Medulla oblongata (tissue), 1 donor: ENCODE measurements around the gene SHKBP1.
"Not testable (repeated sequence)": the region's sequence is repeated elsewhere in the genome, so short reads cannot be mapped to it uniquely, and the experiment has no call there.

Experiments used
- DNase-seq: peaks from one replicate; pipeline ENCODE4 v3.0.0-alpha.2; 2015; ENCODE audit errors: extremely low spot score

Gene SHKBP1

DNA sequence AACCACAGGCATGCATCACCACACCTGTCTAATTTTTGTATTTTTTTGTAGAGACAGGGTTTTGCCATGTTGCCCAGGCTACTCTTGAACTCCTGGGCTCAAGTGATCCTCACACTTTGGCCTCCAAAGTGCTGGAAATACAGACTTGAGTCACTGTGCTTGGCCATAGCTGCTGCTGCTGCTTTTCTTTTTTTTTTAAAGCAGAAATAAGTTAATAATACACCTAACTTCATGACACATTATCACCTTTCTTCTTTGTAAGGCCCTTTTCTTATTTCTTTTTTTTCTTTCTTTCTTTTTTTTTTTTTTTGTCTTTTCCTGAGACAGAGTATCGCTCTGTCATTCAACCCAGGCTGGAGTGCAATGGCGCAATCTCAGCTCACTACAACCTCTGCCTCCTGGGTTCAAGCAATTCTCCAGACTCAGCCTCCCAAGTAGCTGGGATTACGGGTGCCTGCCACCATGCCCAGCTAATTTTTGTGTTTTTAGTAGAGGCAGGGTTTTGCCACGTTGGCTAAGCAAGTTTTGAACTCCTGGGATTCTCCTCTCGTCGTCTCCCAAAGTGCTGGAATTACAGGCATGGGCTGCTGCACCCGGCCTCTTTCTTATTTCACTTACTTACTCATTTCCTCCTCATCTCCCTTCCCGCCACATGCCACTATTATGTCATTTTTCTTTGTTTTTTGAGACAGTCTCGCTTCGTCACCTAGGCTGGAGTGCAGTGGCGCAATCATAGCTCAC lies 8.7 kb downstream of the SHKBP1 start:
- DNase-seq: no peak

DNA sequence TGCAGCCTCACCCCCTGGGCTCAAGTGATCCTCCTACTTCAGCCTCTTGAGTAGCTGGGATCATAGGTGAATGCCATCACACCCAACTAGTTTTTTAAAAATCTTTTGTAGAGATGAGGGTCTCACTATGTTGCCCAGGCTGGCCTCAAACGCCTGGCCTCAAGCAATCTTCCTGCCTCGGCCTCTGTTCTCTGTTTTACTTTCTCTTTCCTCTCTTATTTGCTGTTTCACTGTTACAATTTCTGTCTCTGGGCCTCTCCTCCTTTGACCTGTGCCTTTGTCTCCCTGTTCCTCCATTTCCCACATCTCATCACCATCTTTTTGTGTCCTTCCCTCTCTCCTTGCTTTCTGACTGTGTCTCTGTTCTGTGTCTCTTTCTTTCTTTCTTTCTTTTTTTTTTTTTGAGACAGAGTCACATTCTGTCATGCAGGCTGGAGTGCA lies 9.3 kb downstream of the SHKBP1 start:
- no peak for DNase-seq

DNA sequence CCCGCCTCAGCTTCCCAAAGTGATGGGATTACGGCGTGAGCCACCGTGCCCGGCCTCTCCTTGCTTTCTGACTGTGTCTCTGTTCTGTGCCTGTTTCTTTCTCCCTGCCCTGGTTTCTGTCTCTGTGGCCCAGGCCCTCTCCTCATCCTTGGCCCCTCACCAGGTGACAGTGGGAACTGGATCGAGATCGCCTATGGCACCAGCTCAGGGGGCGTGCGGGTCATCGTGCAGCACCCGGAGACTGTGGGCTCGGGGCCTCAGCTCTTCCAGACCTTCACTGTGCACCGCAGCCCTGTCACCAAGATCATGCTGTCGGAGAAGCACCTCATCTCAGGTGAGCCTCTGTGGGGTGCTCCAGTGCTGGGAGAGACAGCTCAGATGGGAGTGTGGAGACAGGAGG lies 9.9 kb downstream of the SHKBP1 start:
- no peak for DNase-seq

DNA sequence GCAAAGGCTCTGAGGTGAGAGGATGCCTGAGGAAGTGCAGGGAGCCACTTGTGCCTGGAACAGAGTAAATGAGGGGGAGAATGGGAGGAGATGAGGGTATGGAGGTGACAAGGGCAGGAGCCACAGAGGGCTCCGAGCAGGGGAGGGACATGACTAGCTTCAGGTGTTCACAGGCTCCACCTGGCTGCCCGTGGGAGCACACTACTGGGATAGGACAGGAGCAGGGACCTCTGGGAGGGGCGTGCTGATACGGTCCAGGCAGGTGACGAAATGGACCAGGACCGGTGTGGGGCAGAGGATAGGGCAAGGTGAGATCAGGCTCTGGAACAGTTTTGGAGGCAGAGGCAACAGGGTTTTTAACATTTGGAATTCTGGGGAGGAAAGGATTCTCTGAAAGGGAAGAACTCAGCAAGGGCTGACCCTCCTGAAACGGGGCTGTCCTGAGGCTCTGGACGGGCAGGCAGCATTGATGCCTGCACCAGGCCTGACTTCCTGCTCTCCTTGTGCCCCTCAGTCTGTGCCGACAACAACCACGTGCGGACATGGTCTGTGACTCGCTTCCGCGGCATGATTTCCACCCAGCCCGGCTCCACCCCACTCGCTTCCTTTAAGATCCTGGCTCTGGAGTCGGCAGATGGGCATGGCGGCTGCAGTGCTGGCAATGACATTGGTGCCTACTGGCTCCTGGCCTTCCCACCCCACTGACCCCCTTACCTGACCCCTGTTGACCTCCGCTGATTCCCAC lies 11.6 kb downstream of the SHKBP1 start:
- DNase-seq: no peak

DNA sequence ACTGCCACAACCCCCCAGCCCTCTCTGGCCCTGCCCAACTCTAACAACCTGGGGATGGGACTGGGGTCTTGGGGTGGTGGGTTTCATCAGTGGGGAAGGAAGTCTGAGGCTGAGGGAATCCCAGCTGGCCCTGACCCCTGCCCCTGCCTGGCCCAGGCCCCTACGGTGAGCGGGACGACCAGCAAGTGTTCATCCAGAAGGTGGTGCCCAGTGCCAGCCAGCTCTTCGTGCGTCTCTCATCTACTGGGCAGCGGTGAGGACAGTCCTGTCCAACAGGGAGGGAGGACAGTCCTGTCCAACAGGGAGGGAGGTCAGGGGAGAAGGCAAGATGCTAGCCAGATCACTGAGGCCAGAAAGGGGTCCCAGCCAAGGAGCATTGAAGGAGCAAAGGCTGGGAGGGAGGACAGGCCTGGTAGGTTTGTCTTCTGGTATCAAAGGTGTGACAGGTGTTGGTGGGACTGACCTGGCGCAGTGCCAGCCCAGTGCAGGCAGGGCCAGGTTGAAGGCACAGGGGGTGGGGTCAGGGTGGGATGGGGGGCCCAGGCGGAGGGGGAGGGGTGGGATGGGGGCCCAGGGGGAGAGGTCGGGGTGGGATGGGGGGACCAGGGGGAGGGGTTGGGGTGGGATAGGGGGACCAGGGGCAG lies 12.4 kb downstream of the SHKBP1 start:
- no peak for DNase-seq

DNA sequence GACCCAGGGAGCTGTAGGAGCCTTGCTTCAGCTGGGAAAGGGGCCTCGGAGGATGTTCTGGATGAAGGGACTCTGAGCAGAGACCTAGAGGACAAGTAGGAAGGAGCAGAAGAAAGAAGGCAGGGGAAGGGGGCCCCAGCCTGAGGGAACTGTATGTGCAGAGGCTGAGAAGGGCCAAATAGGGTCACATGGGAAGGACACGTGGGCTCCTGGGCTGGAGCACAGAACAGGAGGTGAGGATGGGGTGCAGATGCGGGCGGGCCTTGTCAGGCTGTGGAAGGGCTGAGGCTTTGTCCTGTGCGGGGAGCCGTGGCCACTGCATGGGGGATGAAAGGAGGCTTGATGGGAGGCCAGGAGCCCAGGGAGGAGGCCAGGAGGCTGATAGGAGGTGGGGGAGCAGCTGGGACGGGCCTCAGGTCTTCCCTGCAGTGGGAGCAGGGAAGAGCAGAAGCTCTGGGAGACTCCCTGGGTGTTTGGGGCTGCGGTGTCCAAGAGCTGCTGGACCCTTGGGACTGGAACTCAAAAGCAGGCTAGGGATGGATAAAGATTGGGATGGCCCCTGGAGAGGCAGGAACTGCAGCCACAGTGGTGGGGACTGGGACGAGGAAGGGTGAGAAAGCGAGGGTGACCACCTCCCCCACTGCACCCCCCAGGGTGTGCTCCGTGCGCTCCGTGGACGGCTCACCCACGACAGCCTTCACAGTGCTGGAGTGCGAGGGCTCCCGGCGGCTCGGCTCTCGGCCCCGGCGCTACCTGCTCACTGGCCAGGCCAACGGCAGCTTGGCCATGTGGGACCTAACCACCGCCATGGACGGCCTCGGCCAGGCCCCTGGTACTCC lies 13.1 kb downstream of the SHKBP1 start:
- no peak for DNase-seq

DNA sequence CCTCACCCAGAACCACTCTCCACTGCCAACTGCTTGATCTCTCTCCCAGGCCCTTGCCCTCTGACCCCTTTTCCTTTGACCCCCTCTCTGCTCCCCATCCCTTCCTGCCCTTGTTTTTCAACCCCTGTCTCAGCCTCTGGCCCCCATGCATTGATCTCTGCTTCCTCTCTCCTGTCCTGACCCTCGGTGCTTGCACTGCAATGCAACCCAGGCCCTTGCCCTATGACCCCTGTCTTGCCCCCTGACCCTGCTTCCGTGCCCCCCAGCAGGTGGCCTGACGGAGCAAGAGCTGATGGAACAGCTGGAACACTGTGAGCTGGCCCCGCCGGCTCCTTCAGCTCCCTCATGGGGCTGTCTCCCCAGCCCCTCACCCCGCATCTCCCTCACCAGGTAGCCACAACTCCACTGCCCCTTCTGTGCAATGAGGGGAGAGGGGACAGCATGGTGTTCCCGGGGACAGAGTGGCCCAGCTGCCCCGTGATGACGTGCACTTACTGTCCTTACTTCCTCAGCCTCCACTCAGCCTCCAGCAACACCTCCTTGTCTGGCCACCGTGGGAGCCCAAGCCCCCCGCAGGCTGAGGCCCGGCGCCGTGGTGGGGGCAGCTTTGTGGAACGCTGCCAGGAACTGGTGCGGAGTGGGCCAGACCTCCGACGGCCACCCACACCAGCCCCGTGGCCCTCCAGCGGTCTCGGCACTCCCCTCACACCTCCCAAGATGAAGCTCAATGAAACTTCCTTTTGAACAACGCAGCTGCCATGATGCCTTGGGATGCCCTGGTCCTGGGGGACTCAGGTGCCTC lies 14.0 kb downstream of the SHKBP1 start:
- no peak for DNase-seq

DNA sequence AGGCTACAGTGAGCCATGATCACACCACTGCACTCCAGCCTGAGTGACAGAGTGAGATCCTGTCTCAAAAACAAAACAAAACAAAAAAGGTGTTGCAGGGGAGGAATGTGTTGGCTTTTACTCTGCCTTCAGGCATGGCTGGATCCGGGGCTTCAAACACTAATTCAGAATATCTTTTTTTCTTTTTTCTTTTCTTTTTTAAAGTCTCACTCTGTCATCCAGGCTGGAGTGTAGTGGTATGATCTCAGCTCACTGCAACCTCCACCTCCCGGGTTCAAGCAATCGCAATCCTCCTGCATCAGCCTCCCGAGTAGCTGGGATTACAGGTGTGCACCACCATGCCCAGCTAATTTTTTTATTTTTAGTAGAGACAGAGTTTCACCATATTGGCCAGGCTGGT lies 15.1 kb downstream of the SHKBP1 start:
- not testable (repeated sequence) for DNase-seq

DNA sequence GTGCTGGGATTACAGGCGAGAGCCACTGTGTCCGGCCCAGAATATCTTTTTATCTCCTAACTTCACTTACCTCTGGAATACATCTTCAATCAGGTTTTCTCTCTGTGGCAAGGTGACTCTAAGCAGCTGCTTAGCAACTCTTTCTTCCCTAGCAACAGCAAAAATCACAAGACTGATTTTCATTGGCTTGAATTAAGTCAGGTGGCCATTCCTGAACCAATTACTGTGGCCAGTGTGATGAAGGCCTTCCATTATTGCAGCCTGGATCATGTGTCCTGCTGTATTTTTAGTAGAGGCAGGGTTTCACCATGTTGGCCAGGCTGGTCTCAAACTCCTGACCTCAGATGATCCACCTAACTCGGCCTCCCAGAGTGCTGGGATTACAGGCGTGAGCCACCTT lies 15.5 kb downstream of the SHKBP1 start:
- DNase-seq: no peak

DNA sequence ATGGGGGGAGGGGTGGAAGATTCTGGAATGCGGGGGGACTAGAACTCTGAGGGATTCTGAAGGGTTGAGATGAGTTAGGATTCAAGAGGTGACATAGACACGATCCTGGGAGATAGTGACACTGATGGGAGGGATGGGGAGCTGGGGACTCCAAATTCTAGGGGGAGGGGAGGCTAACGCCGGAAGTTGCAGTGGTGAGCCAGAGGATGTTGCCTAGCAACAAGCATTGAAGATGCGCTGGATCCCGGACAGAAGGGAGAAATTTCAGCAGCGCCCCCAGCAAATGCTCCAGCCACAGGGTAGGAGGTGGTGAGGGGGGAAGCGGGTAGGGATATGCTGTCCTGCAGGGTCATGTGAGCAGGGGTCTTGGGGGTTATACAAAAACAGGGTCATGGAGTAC lies 17.6 kb downstream of the SHKBP1 start:
- no peak for DNase-seq

DNA sequence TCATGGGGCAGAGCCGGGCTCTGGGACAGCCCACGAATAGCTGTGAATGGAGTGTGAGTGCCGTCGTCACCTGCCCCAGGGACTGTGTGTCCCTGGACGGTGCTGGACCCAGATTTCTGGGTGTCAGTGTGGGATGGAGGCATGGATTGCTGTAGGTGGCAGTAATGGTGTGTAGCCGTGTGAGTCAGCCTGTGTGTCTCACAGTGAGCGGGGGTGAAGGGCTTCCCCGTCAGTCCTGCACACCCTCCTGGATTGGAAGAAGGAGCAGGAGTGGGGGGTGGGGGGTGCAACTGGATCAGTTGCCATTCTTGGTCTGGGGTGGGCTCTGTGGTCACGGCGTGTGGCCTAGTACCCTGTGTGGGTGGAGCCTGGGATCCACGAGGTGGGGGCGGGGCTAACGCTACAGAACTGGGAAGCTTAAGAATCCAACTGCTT lies 18.0 kb downstream of the SHKBP1 start:
- DNase-seq: no peak

DNA sequence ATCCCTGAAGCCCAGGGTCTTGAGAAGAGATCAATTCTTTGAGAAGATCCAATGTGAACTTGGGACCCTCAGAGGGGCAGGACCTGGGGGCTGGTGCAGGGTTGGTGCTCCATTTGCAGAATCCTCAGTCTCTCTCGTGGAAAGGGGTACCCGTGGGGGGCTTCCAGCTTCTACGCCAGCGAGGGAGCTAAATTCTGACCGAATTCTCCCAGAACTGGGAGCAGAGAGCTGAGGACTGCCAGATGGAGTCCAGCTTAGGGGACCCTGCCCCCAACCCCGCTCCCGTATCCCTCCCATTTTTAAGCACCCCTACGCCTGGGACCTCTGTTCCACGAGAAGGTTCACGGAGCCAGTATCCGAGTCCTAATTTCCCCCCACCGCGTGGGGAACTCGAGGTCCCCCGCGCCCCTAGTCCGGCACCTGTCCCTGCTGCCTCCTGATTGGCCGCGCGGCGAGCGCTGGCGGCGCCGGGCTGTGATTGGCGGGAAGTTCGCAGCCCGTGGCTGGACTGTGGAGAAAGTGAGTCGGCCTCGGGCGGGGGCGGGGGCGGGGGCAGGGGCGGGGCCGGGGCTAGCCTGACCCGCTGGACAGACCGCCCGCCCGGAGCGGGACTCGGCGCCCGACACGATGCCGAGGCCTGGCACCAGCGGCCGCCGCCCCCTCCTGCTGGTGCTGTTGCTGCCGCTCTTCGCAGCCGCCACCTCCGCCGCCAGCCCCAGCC lies 20.1 kb downstream of the SHKBP1 start:
- no peak for DNase-seq

DNA sequence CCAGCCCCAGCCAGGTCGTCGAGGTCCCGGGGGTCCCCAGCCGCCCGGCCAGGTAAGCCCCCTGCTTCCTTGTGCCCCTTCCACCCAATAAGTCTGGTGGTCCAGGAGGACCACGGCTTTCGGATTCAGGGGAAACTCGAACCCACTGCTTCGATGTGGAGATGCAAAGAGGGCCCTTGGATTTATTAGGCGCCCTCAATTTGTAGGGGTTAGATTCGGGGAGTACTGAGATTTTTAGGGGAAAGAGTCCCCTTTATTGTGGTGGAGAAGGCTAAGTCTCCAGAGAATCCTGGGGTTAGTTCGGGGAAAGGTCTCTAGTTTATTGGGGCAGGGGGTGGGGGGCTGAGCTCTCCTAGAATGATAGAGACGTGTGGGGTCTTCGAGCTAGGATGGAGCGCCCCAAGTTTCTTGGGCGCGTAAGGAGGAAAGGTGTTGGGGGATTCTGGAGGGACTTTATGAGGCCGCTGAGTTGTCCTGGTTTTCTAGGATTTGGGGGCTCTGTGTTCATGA lies 20.7 kb downstream of the SHKBP1 start:
- DNase-seq: no peak

DNA sequence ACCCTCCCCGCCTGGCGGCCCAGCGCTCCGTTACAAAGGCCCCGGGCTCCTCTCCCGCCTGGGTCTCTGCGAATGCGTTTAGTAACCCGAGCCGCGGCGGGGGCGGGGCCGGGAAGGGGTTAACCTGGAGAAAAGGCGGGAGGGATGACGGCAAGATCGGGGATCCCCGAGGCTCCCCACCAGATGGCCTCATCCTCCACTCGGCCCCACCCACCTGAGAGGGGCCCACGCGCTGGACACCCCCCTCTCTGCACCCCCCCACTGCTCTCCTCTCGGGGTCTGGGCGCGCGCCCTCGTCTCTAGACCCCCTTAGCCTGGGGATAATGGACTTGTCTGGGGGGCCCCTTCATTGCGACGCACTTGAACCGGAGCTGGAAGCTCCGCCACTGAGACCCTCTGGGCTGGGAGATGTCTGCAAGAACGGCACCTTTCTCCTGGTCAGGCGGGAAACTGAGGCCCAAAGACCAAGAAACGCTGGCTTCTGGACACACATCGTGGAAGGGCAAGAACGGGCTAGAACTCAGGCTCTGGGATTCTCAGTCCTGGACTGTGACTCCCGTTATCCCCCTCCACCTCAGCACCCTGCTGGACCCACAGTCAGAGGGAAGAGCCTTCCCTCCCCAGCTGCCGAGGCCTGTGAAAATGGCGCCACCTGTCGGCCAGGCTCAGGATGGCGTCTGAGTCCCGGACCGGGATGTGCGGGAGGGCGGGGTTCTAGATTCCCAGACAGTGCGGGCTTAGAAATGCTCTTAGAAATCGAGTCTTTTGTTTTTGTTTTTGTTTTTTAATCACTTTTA lies 21.6 kb downstream of the SHKBP1 start:
- peak; percentile 89 for DNase-seq

DNA sequence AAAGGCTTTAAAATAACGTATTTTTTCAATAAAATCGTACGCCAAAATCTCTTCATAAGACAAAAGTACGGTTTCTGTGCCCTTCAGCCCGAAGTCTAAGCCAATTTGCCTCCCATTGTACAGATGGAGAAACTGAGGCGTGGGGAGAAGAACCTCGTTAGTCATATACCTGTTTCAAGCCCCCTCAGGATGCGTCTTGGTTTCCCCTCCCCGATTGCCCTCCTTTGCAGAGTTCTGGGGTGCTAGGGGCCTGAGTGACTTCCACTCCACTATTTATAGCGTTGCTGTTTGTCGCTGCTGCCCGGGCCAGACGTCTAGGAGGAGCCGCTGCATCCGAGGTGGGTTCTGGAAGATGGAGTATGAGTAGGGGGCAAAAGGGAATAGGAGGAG lies 22.2 kb downstream of the SHKBP1 start:
- DNase-seq: no peak

DNA sequence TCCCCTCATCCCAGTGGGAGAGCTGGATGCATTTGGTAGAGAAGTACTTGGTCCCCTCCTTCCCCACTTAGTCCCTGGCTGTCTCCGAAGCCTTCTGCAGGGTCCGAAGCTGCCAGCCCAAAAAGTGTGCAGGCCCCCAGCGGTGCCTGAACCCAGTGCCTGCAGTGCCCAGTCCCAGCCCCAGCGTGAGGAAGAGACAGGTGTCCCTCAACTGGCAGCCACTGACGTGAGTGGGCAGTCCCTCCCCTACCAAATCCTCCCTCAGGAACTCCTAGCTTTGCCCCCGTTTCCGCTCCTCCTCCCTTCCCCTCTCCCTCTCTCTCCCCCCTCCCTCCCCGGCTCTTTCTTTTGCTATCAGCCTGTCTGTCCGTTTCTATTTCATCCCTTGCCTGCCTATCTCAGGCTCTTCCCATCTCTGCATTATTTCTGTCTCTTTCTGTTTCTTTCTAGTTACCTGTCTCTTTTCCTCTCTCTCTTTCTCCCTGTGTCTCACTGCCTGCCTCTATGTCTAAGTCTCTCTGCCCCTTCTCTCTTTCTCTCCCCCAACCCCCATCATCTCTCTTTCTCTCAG lies 22.7 kb downstream of the SHKBP1 start:
- DNase-seq: no peak

DNA sequence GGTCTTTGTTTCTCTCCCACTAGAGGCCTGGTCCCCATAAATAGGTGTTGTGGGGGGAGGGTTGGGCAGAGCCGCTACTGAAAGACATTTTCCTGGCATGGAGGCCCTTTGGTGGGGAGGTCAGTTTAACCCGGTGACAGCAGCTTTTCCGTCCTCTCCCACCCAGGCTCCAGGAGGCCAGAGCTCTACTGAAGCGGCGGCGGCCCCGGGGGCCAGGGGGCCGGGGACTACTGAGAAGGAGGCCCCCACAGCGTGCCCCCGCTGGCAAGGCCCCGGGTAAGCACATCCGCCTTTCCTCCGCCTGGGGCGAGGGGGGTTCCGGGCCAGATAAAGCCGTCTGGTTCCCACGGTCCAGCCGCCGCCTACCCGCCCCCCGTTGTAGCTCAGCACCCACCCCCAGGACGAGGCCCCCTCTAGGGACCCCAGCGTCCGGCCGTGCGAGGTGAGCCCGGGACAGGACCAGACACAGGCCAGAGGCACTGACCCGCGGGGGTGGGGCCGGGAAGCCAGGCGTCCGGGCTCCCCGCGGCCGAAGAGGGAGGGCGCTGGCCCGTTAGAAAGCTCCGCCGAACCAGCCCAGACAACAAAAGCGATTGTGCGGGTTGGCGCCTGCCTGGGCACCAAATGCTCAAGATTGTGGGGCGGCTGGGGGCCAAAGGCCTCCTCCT lies 23.4 kb downstream of the SHKBP1 start:
- peak; percentile 58 for DNase-seq

DNA sequence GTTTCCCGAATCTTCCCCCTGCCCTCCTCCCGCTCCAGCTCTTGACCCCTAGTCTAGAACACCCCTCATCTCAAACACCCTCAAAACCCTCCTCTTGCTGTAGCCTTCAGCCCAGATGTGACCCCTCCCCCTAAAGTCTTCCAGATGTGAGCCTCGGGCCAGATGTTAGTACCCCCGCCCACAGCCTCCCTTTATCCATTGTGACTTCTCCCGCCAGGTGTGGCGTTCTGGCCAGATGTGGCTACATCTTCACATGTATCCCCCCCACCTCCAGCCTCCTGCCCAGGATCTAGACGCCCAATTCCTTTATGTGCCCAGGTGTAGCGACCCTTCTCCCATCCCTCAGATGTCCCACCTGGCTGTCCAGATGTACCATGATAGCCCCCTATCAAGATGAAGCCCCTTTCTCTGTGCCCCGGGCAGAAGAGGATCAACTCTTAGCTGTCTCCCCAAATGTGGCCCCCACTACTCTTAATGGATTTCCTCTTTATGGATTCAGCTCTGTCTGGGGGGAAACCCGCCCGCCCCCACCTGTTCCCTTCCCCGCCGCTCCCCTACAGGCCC lies 24.0 kb downstream of the SHKBP1 start:
- DNase-seq: no peak
